Measurements from ENCODE around the gene LIMCH1.

The LIMCH1 gene

DNA sequence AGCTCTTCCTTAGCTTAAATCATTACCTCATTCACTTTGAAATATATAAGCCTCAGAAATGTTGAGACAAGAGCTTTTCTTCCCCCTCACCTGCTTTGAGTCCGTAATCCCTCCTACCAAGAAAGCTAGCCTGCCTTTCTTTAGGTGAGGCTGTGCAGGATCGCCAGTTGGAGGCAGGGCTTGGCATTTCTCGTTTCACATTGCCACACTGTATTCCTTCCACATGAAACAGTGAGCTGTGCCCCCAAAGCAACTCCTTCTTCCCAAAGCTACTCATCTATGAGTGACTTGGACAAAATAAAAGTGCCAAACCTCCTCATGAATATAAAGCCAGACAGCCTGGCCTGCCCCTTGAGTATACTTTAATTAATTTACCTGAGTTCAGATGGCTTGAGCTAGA, 86.8 kb downstream of the LIMCH1 start:
- TF ChIP-seq TAF1 (IDR thresholded peaks at IDR 0.05; ENCODE audit: borderline replicate concordance, insufficient read depth, low read length) (no peak), POLR2AphosphoS5 (IDR thresholded peaks at IDR 0.05; ENCODE audit: low read depth, low read length) (no peak), FOXP2 (optimal IDR thresholded peaks at IDR 0.05; ENCODE audit: borderline replicate concordance, extremely low read depth, extremely low read length, insufficient read depth) (no peak)

DNA sequence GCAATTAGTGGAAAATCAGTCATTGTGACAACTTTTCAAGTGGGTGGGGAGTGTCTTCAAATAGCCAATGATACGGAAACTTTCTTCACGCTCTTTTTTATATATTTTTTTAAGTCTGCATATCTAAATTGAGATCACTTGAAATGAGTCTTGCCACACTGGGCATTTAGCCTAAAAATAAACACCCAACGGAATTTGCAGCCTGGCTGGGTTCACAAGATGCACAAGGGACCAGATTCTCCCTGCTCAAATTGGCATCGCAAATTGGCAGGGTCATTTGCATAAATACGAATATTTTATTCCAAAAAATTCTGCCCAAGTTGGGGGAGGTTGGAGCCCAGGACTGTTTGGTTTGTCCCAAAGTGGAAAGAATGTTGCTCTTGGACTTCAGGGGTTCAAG, 87.6 kb downstream of the LIMCH1 start:
- TF ChIP-seq FOXP2 (optimal IDR thresholded peaks at IDR 0.05; ENCODE audit: borderline replicate concordance, extremely low read depth, extremely low read length, insufficient read depth) (no peak), POLR2AphosphoS5 (IDR thresholded peaks at IDR 0.05; ENCODE audit: low read depth, low read length) (no peak), SIN3A (IDR thresholded peaks at IDR 0.05; ENCODE audit: borderline replicate concordance, insufficient read depth, low read length) (no peak), TAF1 (IDR thresholded peaks at IDR 0.05; ENCODE audit: borderline replicate concordance, insufficient read depth, low read length) (no peak)
- TF ChIP-seq, protein P1, sequence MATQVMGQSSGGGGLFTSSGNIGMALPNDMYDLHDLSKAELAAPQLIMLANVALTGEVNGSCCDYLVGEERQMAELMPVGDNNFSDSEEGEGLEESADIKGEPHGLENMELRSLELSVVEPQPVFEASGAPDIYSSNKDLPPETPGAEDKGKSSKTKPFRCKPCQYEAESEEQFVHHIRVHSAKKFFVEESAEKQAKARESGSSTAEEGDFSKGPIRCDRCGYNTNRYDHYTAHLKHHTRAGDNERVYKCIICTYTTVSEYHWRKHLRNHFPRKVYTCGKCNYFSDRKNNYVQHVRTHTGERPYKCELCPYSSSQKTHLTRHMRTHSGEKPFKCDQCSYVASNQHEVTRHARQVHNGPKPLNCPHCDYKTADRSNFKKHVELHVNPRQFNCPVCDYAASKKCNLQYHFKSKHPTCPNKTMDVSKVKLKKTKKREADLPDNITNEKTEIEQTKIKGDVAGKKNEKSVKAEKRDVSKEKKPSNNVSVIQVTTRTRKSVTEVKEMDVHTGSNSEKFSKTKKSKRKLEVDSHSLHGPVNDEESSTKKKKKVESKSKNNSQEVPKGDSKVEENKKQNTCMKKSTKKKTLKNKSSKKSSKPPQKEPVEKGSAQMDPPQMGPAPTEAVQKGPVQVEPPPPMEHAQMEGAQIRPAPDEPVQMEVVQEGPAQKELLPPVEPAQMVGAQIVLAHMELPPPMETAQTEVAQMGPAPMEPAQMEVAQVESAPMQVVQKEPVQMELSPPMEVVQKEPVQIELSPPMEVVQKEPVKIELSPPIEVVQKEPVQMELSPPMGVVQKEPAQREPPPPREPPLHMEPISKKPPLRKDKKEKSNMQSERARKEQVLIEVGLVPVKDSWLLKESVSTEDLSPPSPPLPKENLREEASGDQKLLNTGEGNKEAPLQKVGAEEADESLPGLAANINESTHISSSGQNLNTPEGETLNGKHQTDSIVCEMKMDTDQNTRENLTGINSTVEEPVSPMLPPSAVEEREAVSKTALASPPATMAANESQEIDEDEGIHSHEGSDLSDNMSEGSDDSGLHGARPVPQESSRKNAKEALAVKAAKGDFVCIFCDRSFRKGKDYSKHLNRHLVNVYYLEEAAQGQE (IDR thresholded peaks at IDR 0.05; ENCODE audit: insufficient read depth in 1 of 2, low read depth in 2 of 2, low read length in 2 of 2), result no peak

DNA sequence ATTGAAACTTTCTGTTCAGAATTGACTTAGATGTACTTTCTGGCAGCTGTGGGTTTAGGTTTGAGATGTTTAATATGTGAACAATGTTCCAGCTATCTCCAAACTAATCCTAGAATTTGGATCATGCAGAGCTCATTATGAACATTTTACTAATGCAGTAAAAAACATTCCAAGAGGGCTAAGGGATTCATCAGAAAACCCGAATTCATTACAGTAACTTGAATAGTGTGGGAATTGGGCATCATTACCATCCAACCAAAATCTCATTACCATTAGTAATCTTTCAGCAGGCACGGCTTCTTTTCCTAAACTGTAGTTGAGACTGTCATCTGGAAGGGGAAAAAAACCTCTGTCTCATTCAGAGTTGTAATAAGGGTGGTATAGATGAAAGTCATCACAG, 91.0 kb downstream of the LIMCH1 start:
- no peak for TF ChIP-seq FOXP2 (optimal IDR thresholded peaks at IDR 0.05; ENCODE audit: borderline replicate concordance, extremely low read depth, extremely low read length, insufficient read depth)
- TF ChIP-seq SIN3A (IDR thresholded peaks at IDR 0.05; ENCODE audit: borderline replicate concordance, insufficient read depth, low read length), result no peak
- TF ChIP-seq, protein P1 (IDR thresholded peaks at IDR 0.05; ENCODE audit: insufficient read depth in 1 of 2, low read depth in 2 of 2, low read length in 2 of 2), result no peak
- no peak for TF ChIP-seq POLR2AphosphoS5 (IDR thresholded peaks at IDR 0.05; ENCODE audit: low read depth, low read length)

DNA sequence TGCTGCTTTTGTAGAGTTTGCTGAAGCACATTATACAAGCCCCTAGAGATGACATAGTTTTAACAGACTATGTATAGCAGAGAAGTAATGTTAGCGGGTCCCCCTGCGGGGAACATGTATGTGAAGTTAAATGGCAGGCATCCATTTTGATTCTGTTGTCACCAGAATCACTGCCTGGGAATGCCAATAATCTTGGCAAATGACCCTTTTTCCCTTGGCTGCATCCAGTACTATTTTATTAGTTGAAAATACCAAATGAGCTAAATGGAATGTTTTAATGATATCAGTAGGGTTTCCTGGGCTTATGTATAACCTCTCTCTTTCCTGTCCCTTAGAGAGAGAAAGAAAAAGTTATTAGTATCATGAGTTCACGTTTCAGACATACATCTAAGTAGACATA, 93.6 kb downstream of the LIMCH1 start:
- no peak for TF ChIP-seq POLR2AphosphoS5 (IDR thresholded peaks at IDR 0.05; ENCODE audit: low read depth, low read length)
- no peak for TF ChIP-seq FOXP2 (optimal IDR thresholded peaks at IDR 0.05; ENCODE audit: borderline replicate concordance, extremely low read depth, extremely low read length, insufficient read depth)
- TF ChIP-seq, protein P1 (IDR thresholded peaks at IDR 0.05; ENCODE audit: insufficient read depth in 1 of 2, low read depth in 2 of 2, low read length in 2 of 2), result no peak
- no peak for TF ChIP-seq TAF1 (IDR thresholded peaks at IDR 0.05; ENCODE audit: borderline replicate concordance, insufficient read depth, low read length)
- TF ChIP-seq SIN3A (IDR thresholded peaks at IDR 0.05; ENCODE audit: borderline replicate concordance, insufficient read depth, low read length), result no peak

DNA sequence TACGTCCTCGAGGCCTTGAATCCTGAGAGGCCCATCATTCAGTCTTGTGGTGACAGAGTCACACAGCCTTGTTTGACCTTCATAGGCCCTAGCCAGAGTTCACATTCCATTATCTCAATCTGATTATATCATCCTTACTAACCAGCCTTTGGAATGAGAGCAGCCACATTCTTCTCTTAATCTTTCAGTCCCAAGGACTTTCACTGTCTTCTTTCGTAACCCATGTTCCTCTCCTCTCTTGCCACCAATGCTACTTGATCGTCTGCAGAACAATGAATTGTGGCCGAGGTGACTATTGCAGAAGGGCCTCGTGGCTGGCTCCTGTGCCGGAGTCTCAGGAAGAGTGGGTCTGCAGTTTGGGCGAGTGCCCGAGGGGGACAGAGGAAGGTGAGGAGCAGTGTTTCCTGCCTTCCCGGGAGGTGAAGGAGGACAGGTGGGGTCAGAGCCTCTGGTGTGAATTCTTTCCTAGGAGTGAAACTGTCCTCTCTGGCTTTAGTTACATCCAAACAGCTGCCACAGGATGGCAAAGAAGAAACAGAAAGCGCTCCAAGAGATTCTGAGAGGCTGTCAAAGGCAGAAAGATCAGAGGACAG, 94.6 kb downstream of the LIMCH1 start:
- TF ChIP-seq SIN3A (IDR thresholded peaks at IDR 0.05; ENCODE audit: borderline replicate concordance, insufficient read depth, low read length) (no peak), TAF1 (IDR thresholded peaks at IDR 0.05; ENCODE audit: borderline replicate concordance, insufficient read depth, low read length) (no peak), FOXP2 (optimal IDR thresholded peaks at IDR 0.05; ENCODE audit: borderline replicate concordance, extremely low read depth, extremely low read length, insufficient read depth) (no peak), POLR2AphosphoS5 (IDR thresholded peaks at IDR 0.05; ENCODE audit: low read depth, low read length) (no peak)
- TF ChIP-seq, protein P1 (IDR thresholded peaks at IDR 0.05; ENCODE audit: insufficient read depth in 1 of 2, low read depth in 2 of 2, low read length in 2 of 2), result no peak

Measured in PFSK-1 (cell line).